ENCODE data around the gene DAZAP1.
"Not testable (repeated sequence)": the region's sequence is repeated elsewhere in the genome, so short reads cannot be mapped to it uniquely, and the experiment has no call there.

DAZAP1 gene

GRCh38 chr19:1438933-1439354 is 31.6 kb downstream of the DAZAP1 start:
- H3F3A ChIP-seq (ENCODE audit: insufficient read depth): peaks cover 61% of the 10 kb centered on the region
- H3K36me3 ChIP-seq (ENCODE audit: low read length): peaks cover 19% of the 10 kb centered on the region
- peak overlapping the region; percentile 67 for H3K4me2 ChIP-seq (ENCODE audit: low read depth, low read length, poor library complexity, severe bottlenecking)
- no peak overlapping the region for H2AFZ ChIP-seq (ENCODE audit: low read depth, low read length, severe bottlenecking)
- H4K20me1 ChIP-seq (ENCODE audit: low read depth, low read length): peaks cover 18% of the 10 kb centered on the region; the same call in 1 of the 2 replicates
- H3K79me2 ChIP-seq (ENCODE audit: insufficient read depth, low read length): peaks cover 31% of the 10 kb centered on the region
- H3K9me3 ChIP-seq (ENCODE audit: insufficient read depth, low read length): no peaks in the 10 kb centered on the region
- no peaks in the 10 kb centered on the region for H3K9me2 ChIP-seq (replicated peaks; ENCODE audit: insufficient read depth, low read length)
- TF ChIP-seq EZH2phosphoT487 (conservative IDR thresholded peaks at IDR 0.05; ENCODE audit: low read length): no peak
- no peak for TF ChIP-seq CTCF (IDR thresholded peaks at IDR 0.05; ENCODE audit: insufficient read depth, low read length, poor library complexity, severe bottlenecking)
- peak overlapping the region; percentile 78 for H3K27ac ChIP-seq (ENCODE audit: low read depth, low read length)
- H3K27me3 ChIP-seq (ENCODE audit: low read length): no peaks in the 10 kb centered on the region
- peak overlapping the region; percentile 99 for H3K9ac ChIP-seq (ENCODE audit: low read length)
- H3K4me3 ChIP-seq (ENCODE audit: insufficient read depth, low read length, poor library complexity, severe bottlenecking): peak overlapping the region; percentile 99

GRCh38 chr19:1439525-1440417 is 32.4 kb downstream of the DAZAP1 start:
- Histone ChIP-seq H3K36me3 (ENCODE audit: low read length) (peaks cover 19% of the 10 kb centered on the region), H3F3A (ENCODE audit: insufficient read depth) (peaks cover 66% of the 10 kb centered on the region), H3K27ac (ENCODE audit: low read depth, low read length) (peak overlapping the region; percentile 78), H4K20me1 (ENCODE audit: low read depth, low read length) (peaks cover 18% of the 10 kb centered on the region; the same call in 1 of the 2 replicates), H3K4me3 (ENCODE audit: insufficient read depth, low read length, poor library complexity, severe bottlenecking) (peak overlapping the region; percentile 99), H3K4me2 (ENCODE audit: low read depth, low read length, poor library complexity, severe bottlenecking) (peak overlapping the region; percentile 67), H3K9ac (ENCODE audit: low read length) (peak overlapping the region; percentile 99), H3K79me2 (ENCODE audit: insufficient read depth, low read length) (peaks cover 31% of the 10 kb centered on the region)
- not testable (repeated sequence) for H3K9me3 ChIP-seq (ENCODE audit: insufficient read depth, low read length); H3K27me3 ChIP-seq (ENCODE audit: low read length); H2AFZ ChIP-seq (ENCODE audit: low read depth, low read length, severe bottlenecking); H3K9me2 ChIP-seq (replicated peaks; ENCODE audit: insufficient read depth, low read length)

GRCh38 chr19:1440418-1440801 is 33.0 kb downstream of the DAZAP1 start:
- H3K9me3 ChIP-seq (ENCODE audit: insufficient read depth, low read length): no peaks in the 10 kb centered on the region
- H3K36me3 ChIP-seq (ENCODE audit: low read length): peaks cover 16% of the 10 kb centered on the region
- H2AFZ ChIP-seq (ENCODE audit: low read depth, low read length, severe bottlenecking): no peak overlapping the region
- H3K9ac ChIP-seq (ENCODE audit: low read length): no peak overlapping the region
- H3K27ac ChIP-seq (ENCODE audit: low read depth, low read length): no peak overlapping the region
- peaks cover 18% of the 10 kb centered on the region; the same call in 1 of the 2 replicates for H4K20me1 ChIP-seq (ENCODE audit: low read depth, low read length)
- H3K27me3 ChIP-seq (ENCODE audit: low read length): no peaks in the 10 kb centered on the region
- no peaks in the 10 kb centered on the region for H3K9me2 ChIP-seq (replicated peaks; ENCODE audit: insufficient read depth, low read length)
- no peak for TF ChIP-seq CTCF (IDR thresholded peaks at IDR 0.05; ENCODE audit: insufficient read depth, low read length, poor library complexity, severe bottlenecking)
- TF ChIP-seq EZH2phosphoT487 (conservative IDR thresholded peaks at IDR 0.05; ENCODE audit: low read length): no peak
- no peak overlapping the region for H3K4me3 ChIP-seq (ENCODE audit: insufficient read depth, low read length, poor library complexity, severe bottlenecking)
- H3K4me2 ChIP-seq (ENCODE audit: low read depth, low read length, poor library complexity, severe bottlenecking): no peak overlapping the region
- peaks cover 31% of the 10 kb centered on the region for H3K79me2 ChIP-seq (ENCODE audit: insufficient read depth, low read length)
- peaks cover 60% of the 10 kb centered on the region for H3F3A ChIP-seq (ENCODE audit: insufficient read depth)

GRCh38 chr19:1441022-1441426 is 33.6 kb downstream of the DAZAP1 start:
- H3K4me2 ChIP-seq (ENCODE audit: low read depth, low read length, poor library complexity, severe bottlenecking): no peak overlapping the region
- no peak overlapping the region for H2AFZ ChIP-seq (ENCODE audit: low read depth, low read length, severe bottlenecking)
- H3K4me3 ChIP-seq (ENCODE audit: insufficient read depth, low read length, poor library complexity, severe bottlenecking): no peak overlapping the region
- H3K9me2 ChIP-seq (replicated peaks; ENCODE audit: insufficient read depth, low read length): no peaks in the 10 kb centered on the region
- H3K9me3 ChIP-seq (ENCODE audit: insufficient read depth, low read length): no peaks in the 10 kb centered on the region
- H3F3A ChIP-seq (ENCODE audit: insufficient read depth): peaks cover 58% of the 10 kb centered on the region
- H3K9ac ChIP-seq (ENCODE audit: low read length): no peak overlapping the region
- peaks cover 18% of the 10 kb centered on the region; the same call in 1 of the 2 replicates for H4K20me1 ChIP-seq (ENCODE audit: low read depth, low read length)
- H3K79me2 ChIP-seq (ENCODE audit: insufficient read depth, low read length): peaks cover 31% of the 10 kb centered on the region
- H3K27me3 ChIP-seq (ENCODE audit: low read length): no peaks in the 10 kb centered on the region
- no peak for TF ChIP-seq CTCF (IDR thresholded peaks at IDR 0.05; ENCODE audit: insufficient read depth, low read length, poor library complexity, severe bottlenecking)
- H3K36me3 ChIP-seq (ENCODE audit: low read length): peaks cover 16% of the 10 kb centered on the region
- H3K27ac ChIP-seq (ENCODE audit: low read depth, low read length): no peak overlapping the region
